ENCODE data around the gene SLC39A6. TPM values are rescaled to one million over a fixed set of nuclear protein-coding genes. Genes with fewer than 3 reads are reported as not detected.

Gene SLC39A6
- total RNA-seq, 1 experiment from 2014 or later: 33.9 TPM

GRCh38 chr18:36101943-36102342, 27.2 kb downstream of the SLC39A6 start:
- H3K9me3 Mint-ChIP-seq: peaks cover 18 to 21% of the 10 kb centered on the region in 2 experiments
- H2BK15ac ChIP-seq (ENCODE audit: low read depth, low read length): no peak overlapping the region

More at GRCh38 chr18:36101943-36102342, 27.2 kb downstream of the SLC39A6 start:
- H2BK120ac ChIP-seq (ENCODE audit: low read depth, low read length, poor library complexity, severe bottlenecking): no peak overlapping the region
- no peak overlapping the region for H4K91ac ChIP-seq (ENCODE audit: insufficient read length, low read depth, low read length)
- WGBS (ENCODE audit: extremely low coverage, insufficient read length, low lambda C conversion rate): no CpG with 5 or more reads among the region's 7 CpGs
- H4K20me1 ChIP-seq (ENCODE audit: control insufficient read depth, insufficient read depth, insufficient read length): no peaks in the 10 kb centered on the region
- no peak overlapping the region for H2BK5ac ChIP-seq (ENCODE audit: insufficient read length, low read length)
- no peak overlapping the region for H4K8ac ChIP-seq (replicated peaks; ENCODE audit: insufficient read length, low read depth, low read length)
- H3K9me3 ChIP-seq (ENCODE audit: control insufficient read depth, low read depth, low read length): peaks cover 11% of the 10 kb centered on the region
- no peak overlapping the region for H3T11ph ChIP-seq (ENCODE audit: low read length)
- no peak overlapping the region for H3K9ac ChIP-seq (ENCODE audit: extremely low read depth, insufficient read length, low read length)
- no peak overlapping the region for H3K4ac ChIP-seq (ENCODE audit: low read depth, low read length)
- Mint-ChIP-seq H3K27ac (no peak overlapping the region), H3K27me3 (ENCODE audit: low read depth) (no peaks in the 10 kb centered on the region; the same call in 1 of the 2 replicates), H3K4me3 (no peak overlapping the region), H3K4me1 (no peaks in the 10 kb centered on the region), H3K36me3 (ENCODE audit: insufficient read depth in 1 of 3, low read depth in 3 of 3) (peaks cover 0 to 15% (median 11%) of the 10 kb centered on the region in 3 experiments; a peak in 5 of 7 replicates)
- H4K5ac ChIP-seq (ENCODE audit: insufficient read length, low read depth, low read length): no peak overlapping the region
- no peak overlapping the region for H3K18ac ChIP-seq (ENCODE audit: insufficient read length, low read depth, low read length)
- no peak overlapping the region for H2BK12ac ChIP-seq (ENCODE audit: insufficient read length, low read depth, low read length)
- H3K56ac ChIP-seq (ENCODE audit: insufficient read length, low read depth, low read length): no peak overlapping the region
- H3K4me1 ChIP-seq (ENCODE audit: insufficient read depth, low read length): no peaks in the 10 kb centered on the region
- H3K79me1 ChIP-seq (ENCODE audit: insufficient read depth, low read depth, low read length, poor library complexity, severe bottlenecking): no peaks in the 10 kb centered on the region
- H3K14ac ChIP-seq (ENCODE audit: insufficient read depth, low read length): no peak overlapping the region
- no peak overlapping the region for H3K23ac ChIP-seq (ENCODE audit: insufficient read length, low read depth, low read length)
- no peaks in the 10 kb centered on the region for H3K27me3 ChIP-seq (ENCODE audit: insufficient read depth, low read length)
- no peak overlapping the region for H3K4me2 ChIP-seq (ENCODE audit: insufficient read depth, insufficient read length, low read length)
- H3K27ac ChIP-seq (ENCODE audit: insufficient read length, low read depth, low read length): no peak overlapping the region
- DNase-seq: no peak
- no peaks in the 10 kb centered on the region for H3K79me2 ChIP-seq (ENCODE audit: insufficient read depth, low read length)
- TF ChIP-seq CTCF (conservative IDR thresholded peaks at IDR 0.05): no peak
- no peaks in the 10 kb centered on the region for H3K23me2 ChIP-seq (ENCODE audit: insufficient read length, low read depth, low read length, poor library complexity, severe bottlenecking)
- H2AK5ac ChIP-seq (ENCODE audit: insufficient read length, low read length): no peak overlapping the region
- no peak overlapping the region for H2BK20ac ChIP-seq (ENCODE audit: low read depth, low read length, poor library complexity, severe bottlenecking)
- H2AFZ ChIP-seq (ENCODE audit: low read length): no peak overlapping the region

Data from H9 (cell line).